Subcutaneous abdominal adipose tissue (tissue), 5 donors: ENCODE results near the gene C14orf132.

Experiments
- H3K27ac ChIP-seq: one replicate; pipeline ENCODE4 v1.7.0; 2013; ENCODE audit warnings: low read depth, mild to moderate bottlenecking, inconsistent platforms, low read length, moderate library complexity
- H3K27me3 ChIP-seq, 5 donors: one replicate each; pipeline ENCODE4 v1.7.0; 2013; ENCODE audit warnings: low read length in 5 of 5, inconsistent platforms in 1 of 5; ENCODE audit not compliant: control insufficient read depth in 5 of 5, insufficient read depth in 4 of 5
- H3K36me3 ChIP-seq, 5 donors: one replicate each; pipeline ENCODE4 v1.7.0; 2013; ENCODE audit warnings: low read length in 5 of 5; ENCODE audit not compliant: control insufficient read depth in 5 of 5, insufficient read depth in 5 of 5
- H3K4me1 ChIP-seq, 5 donors: one replicate each; pipeline ENCODE4 v1.7.0; 2013; ENCODE audit warnings: low read length in 5 of 5, mild to moderate bottlenecking in 3 of 5, moderate library complexity in 1 of 5; ENCODE audit not compliant: control insufficient read depth in 5 of 5, insufficient read depth in 5 of 5
- H3K4me3 ChIP-seq, 5 donors: one replicate each; pipeline ENCODE4 v1.7.0; 2013; ENCODE audit warnings: low read length in 5 of 5, low read depth in 1 of 5
- H3K9ac ChIP-seq, 5 donors: one replicate each; pipeline ENCODE4 v1.7.0; 2013; ENCODE audit warnings: low read length in 5 of 5, mild to moderate bottlenecking in 4 of 5, moderate library complexity in 3 of 5
- H3K9me3 ChIP-seq, 5 donors: one replicate each; pipeline ENCODE4 v1.7.0; 2013; ENCODE audit warnings: low read length in 5 of 5; ENCODE audit not compliant: control insufficient read depth in 5 of 5
- donor health status: healthy.
- donor health status: healthy.
- donor health status: healthy.
- donor health status: healthy.
- donor health status: healthy.

Gene C14orf132

GRCh38 chr14:96109596-96110355, 70.6 kb downstream of the C14orf132 start:
- H3K4me3 ChIP-seq, result no peak overlapping the region
- H3K27ac ChIP-seq, result no peak overlapping the region
- H3K9me3 ChIP-seq, result peaks cover 0 to 12% (median 0%) of the 10 kb centered on the region in 5 donors
- no peak overlapping the region for H3K9ac ChIP-seq
- peaks cover 2 to 17% (median 9%) of the 10 kb centered on the region in 5 donors for H3K4me1 ChIP-seq
- no peaks in the 10 kb centered on the region for H3K36me3 ChIP-seq
- no peaks in the 10 kb centered on the region for H3K27me3 ChIP-seq

GRCh38 chr14:96112032-96112431, 72.9 kb downstream of the C14orf132 start:
- H3K4me3 ChIP-seq, result no peak overlapping the region
- H3K27ac ChIP-seq, result no peak overlapping the region
- H3K27me3 ChIP-seq, result no peaks in the 10 kb centered on the region
- no peak overlapping the region for H3K9ac ChIP-seq
- no peaks in the 10 kb centered on the region for H3K36me3 ChIP-seq
- no peaks in the 10 kb centered on the region for H3K4me1 ChIP-seq
- peaks cover 0 to 14% (median 0%) of the 10 kb centered on the region in 5 donors for H3K9me3 ChIP-seq

- H3K27me3 ChIP-seq, result no peaks in the 10 kb centered on the region
- no peak overlapping the region for H3K9ac ChIP-seq
- H3K36me3 ChIP-seq, result no peaks in the 10 kb centered on the region
- no peak overlapping the region for H3K27ac ChIP-seq
- H3K4me1 ChIP-seq, result no peaks in the 10 kb centered on the region
- H3K9me3 ChIP-seq, result peaks cover 0 to 14% (median 2%) of the 10 kb centered on the region in 5 donors
- H3K4me3 ChIP-seq, result no peak overlapping the region
Measured at GRCh38 chr14:96114002-96114401, 74.8 kb downstream of the C14orf132 start.

- no peaks in the 10 kb centered on the region for H3K27me3 ChIP-seq
- no peak overlapping the region for H3K9ac ChIP-seq
- H3K4me1 ChIP-seq, result peaks cover 0 to 13% (median 6%) of the 10 kb centered on the region in 5 donors
- H3K9me3 ChIP-seq, result peaks cover 0 to 14% (median 2%) of the 10 kb centered on the region in 5 donors
- H3K27ac ChIP-seq, result no peak overlapping the region
- H3K4me3 ChIP-seq, result no peak overlapping the region
- H3K36me3 ChIP-seq, result no peaks in the 10 kb centered on the region
Measured at GRCh38 chr14:96117101-96117897, 78.1 kb downstream of the C14orf132 start.

GRCh38 chr14:96117960-96118359, 78.8 kb downstream of the C14orf132 start:
- H3K27me3 ChIP-seq, result no peaks in the 10 kb centered on the region
- H3K9ac ChIP-seq, result no peak overlapping the region
- H3K27ac ChIP-seq, result no peak overlapping the region
- peaks cover 0 to 20% (median 13%) of the 10 kb centered on the region in 5 donors for H3K4me1 ChIP-seq
- no peaks in the 10 kb centered on the region for H3K36me3 ChIP-seq
- H3K4me3 ChIP-seq, result no peak overlapping the region
- H3K9me3 ChIP-seq, result peaks cover 0 to 14% (median 2%) of the 10 kb centered on the region in 5 donors

GRCh38 chr14:96118391-96118790, 79.2 kb downstream of the C14orf132 start:
- H3K27me3 ChIP-seq, result no peaks in the 10 kb centered on the region
- H3K36me3 ChIP-seq, result no peaks in the 10 kb centered on the region
- H3K9me3 ChIP-seq, result peaks cover 0 to 12% (median 2%) of the 10 kb centered on the region in 5 donors
- H3K27ac ChIP-seq, result no peak overlapping the region
- H3K9ac ChIP-seq, result no peak overlapping the region
- no peak overlapping the region for H3K4me3 ChIP-seq
- H3K4me1 ChIP-seq, result peaks cover 0 to 21% (median 13%) of the 10 kb centered on the region in 5 donors

- H3K9me3 ChIP-seq, result peaks cover 0 to 2% (median under 1%) of the 10 kb centered on the region in 5 donors
- H3K4me3 ChIP-seq, result no peak overlapping the region
- H3K27me3 ChIP-seq, result no peaks in the 10 kb centered on the region
- H3K27ac ChIP-seq, result no peak overlapping the region
- peaks cover 0 to 21% (median 13%) of the 10 kb centered on the region in 5 donors for H3K4me1 ChIP-seq
- no peak overlapping the region for H3K9ac ChIP-seq
- H3K36me3 ChIP-seq, result no peaks in the 10 kb centered on the region
Measured at GRCh38 chr14:96119947-96120346, 80.8 kb downstream of the C14orf132 start.

- Histone ChIP-seq H3K27me3 (no peaks in the 10 kb centered on the region), H3K27ac (no peak overlapping the region), H3K4me3 (no peak overlapping the region), H3K9ac (no peak overlapping the region), H3K9me3 (peaks cover 0 to 2% (median 0%) of the 10 kb centered on the region in 5 donors), H3K36me3 (no peaks in the 10 kb centered on the region), H3K4me1 (peaks cover 0 to 22% (median 16%) of the 10 kb centered on the region in 5 donors)
Measured at GRCh38 chr14:96120392-96120791, 81.2 kb downstream of the C14orf132 start.

- H3K36me3 ChIP-seq, result no peaks in the 10 kb centered on the region
- peaks cover 0 to 26% (median 21%) of the 10 kb centered on the region in 5 donors for H3K4me1 ChIP-seq
- H3K27ac ChIP-seq, result no peak overlapping the region
- no peak overlapping the region for H3K4me3 ChIP-seq
- no peak overlapping the region for H3K9ac ChIP-seq
- no peaks in the 10 kb centered on the region for H3K27me3 ChIP-seq
- peaks cover 0 to 2% (median 0%) of the 10 kb centered on the region in 5 donors for H3K9me3 ChIP-seq
Measured at GRCh38 chr14:96120941-96121340, 81.8 kb downstream of the C14orf132 start.
